Smooth muscle cell (in vitro differentiated cells): ENCODE measurements around the gene FYN. TPM values are rescaled to one million over a fixed set of nuclear protein-coding genes. Genes with fewer than 3 reads are reported as not detected.

ENCODE experiments used
- DNase-seq: peaks from one replicate; lab custom pipeline; 2025; ENCODE audit not compliant: unreplicated experiment; lab: John Stamatoyannopoulos, UW
- H2AFZ ChIP-seq: fragments of 200-600 bp; sonication (generic); 2 replicates; pipeline ENCODE4 v1.6.0; 2016; ENCODE audit warnings: antibody characterized with exemption, low read depth, mild to moderate bottlenecking
- H3F3A ChIP-seq: fragments of 200-600 bp; sonication (generic); 2 replicates; pipeline ENCODE4 v1.6.0; 2017; ENCODE audit warnings: antibody characterized with exemption, low read depth
- H3K27ac ChIP-seq: fragments of 200-600 bp; sonication (generic); 2 replicates; pipeline ENCODE4 v1.5.1; 2016; ENCODE audit warnings: low read depth, mild to moderate bottlenecking
- H3K27me3 ChIP-seq: fragments of 200-600 bp; sonication (generic); 2 replicates; pipeline ENCODE4 v1.6.1; 2016; ENCODE audit warnings: low read depth, mild to moderate bottlenecking
- H3K36me3 ChIP-seq: fragments of 200-600 bp; sonication (generic); 2 replicates; pipeline ENCODE4 v1.5.1; 2016; ENCODE audit warnings: low read depth
- H3K4me1 ChIP-seq: fragments of 200-600 bp; sonication (generic); 2 replicates; pipeline ENCODE4 v1.5.1; 2016; ENCODE audit warnings: low read depth
- H3K4me2 ChIP-seq: fragments of 200-600 bp; sonication (generic); 2 replicates; pipeline ENCODE4 v1.6.0; 2016; ENCODE audit warnings: mild to moderate bottlenecking
- H3K4me3 ChIP-seq: fragments of 200-600 bp; sonication (generic); 2 replicates; pipeline ENCODE4 v1.5.1; 2016; ENCODE audit warnings: mild to moderate bottlenecking
- H3K79me2 ChIP-seq: fragments of 200-600 bp; sonication (generic); 2 replicates; pipeline ENCODE4 v1.6.0; 2016; ENCODE audit warnings: low read depth, mild to moderate bottlenecking
- H3K9ac ChIP-seq: fragments of 200-600 bp; sonication (generic); 2 replicates; pipeline ENCODE4 v1.6.0; 2016; ENCODE audit warnings: low read depth
- H3K9me3 ChIP-seq: fragments of 200-600 bp; sonication (generic); replicated peaks from 2 replicates; pipeline ENCODE4 v1.5.1; 2016; ENCODE audit warnings: low read depth
- H4K20me1 ChIP-seq: fragments of 200-600 bp; sonication (generic); 2 replicates; pipeline ENCODE4 v1.6.0; 2016; ENCODE audit warnings: low read depth
- CTCF ChIP-seq: fragments of 200-600 bp; sonication (generic); IDR thresholded peaks from 2 replicates; pipeline ENCODE4 v1.5.1; 2017; ENCODE audit warnings: borderline replicate concordance, mild to moderate bottlenecking, antibody characterized with exemption; ENCODE audit not compliant: insufficient read depth, poor library complexity, severe bottlenecking
- WGBS: methylation state at CpG from one replicate; pipeline ENCODE4 v1.1.7; 2016; ENCODE audit warnings: low lambda C conversion rate; 5-methylcytosine and 5-hydroxymethylcytosine counted together
- polyA plus RNA-seq: library from polyadenylated mRNA; unstranded; fragments of >200 nt; fragmentation: Nextera tagmentation; extraction: Ambion mirVana; gene quantifications from 2 replicates; pipeline ENCODE4 v1.2.1, GENCODE V29; 2016
- total RNA-seq: library from RNA; depleted of rRNA; stranded (reverse); fragments of >200 nt; gene quantifications from 2 replicates; pipeline ENCODE4 v1.2.3, GENCODE V29; 2014

The FYN gene
- total and polyA plus RNA-seq, 2 experiments from 2014 or later: 110 to 138 TPM

GRCh38 chr6:111672761-111673450, 200.3 kb downstream of the FYN start:
- Histone ChIP-seq H3K4me2 (no peak overlapping the region), H3K9ac (no peak overlapping the region), H3K27ac (no peak overlapping the region), H4K20me1 (no peaks in the 10 kb centered on the region), H3K79me2 (no peaks in the 10 kb centered on the region), H3K4me3 (no peak overlapping the region), H2AFZ (no peak overlapping the region), H3K4me1 (peaks cover 49% of the 10 kb centered on the region), H3F3A (peaks cover 5% of the 10 kb centered on the region), H3K27me3 (no peaks in the 10 kb centered on the region), H3K36me3 (peaks cover 5% of the 10 kb centered on the region), H3K9me3 (no peaks in the 10 kb centered on the region)
- 92% methylated on average over 17 of the region's 17 CpGs for WGBS
- DNase-seq: no peak
- TF ChIP-seq CTCF: no peak

- no peaks in the 10 kb centered on the region for H3K36me3 ChIP-seq
- H3K9ac ChIP-seq: no peak overlapping the region
- H3K79me2 ChIP-seq: no peaks in the 10 kb centered on the region
Measured at GRCh38 chr6:111669326-111669725, 203.9 kb downstream of the FYN start.

GRCh38 chr6:111668410-111668809, 204.8 kb downstream of the FYN start:
- H3K4me2 ChIP-seq: no peak overlapping the region
- TF ChIP-seq CTCF: peak; percentile 28
- H3K27me3 ChIP-seq: no peaks in the 10 kb centered on the region
- H3K9me3 ChIP-seq: no peaks in the 10 kb centered on the region
- no peaks in the 10 kb centered on the region for H3K36me3 ChIP-seq
- 94% methylated on average over 5 of the region's 5 CpGs for WGBS
- peaks cover 16% of the 10 kb centered on the region for H3F3A ChIP-seq
- no peak overlapping the region for H3K4me3 ChIP-seq
- no peak for DNase-seq
- H4K20me1 ChIP-seq: peaks cover 1% of the 10 kb centered on the region
- H3K9ac ChIP-seq: no peak overlapping the region
- no peak overlapping the region for H2AFZ ChIP-seq
- H3K27ac ChIP-seq: no peak overlapping the region
- peaks cover 28% of the 10 kb centered on the region for H3K4me1 ChIP-seq
- H3K79me2 ChIP-seq: no peaks in the 10 kb centered on the region

More at GRCh38 chr6:111669326-111669725, 203.9 kb downstream of the FYN start:
- no peaks in the 10 kb centered on the region for H3K9me3 ChIP-seq
- WGBS: 89% methylated on average over 4 of the region's 4 CpGs
- H4K20me1 ChIP-seq: no peaks in the 10 kb centered on the region
- TF ChIP-seq CTCF: no peak
- peaks cover 12% of the 10 kb centered on the region for H3F3A ChIP-seq
- H3K4me1 ChIP-seq: peaks cover 30% of the 10 kb centered on the region
- no peak for DNase-seq
- no peak overlapping the region for H3K4me2 ChIP-seq
- H2AFZ ChIP-seq: no peak overlapping the region
- no peaks in the 10 kb centered on the region for H3K27me3 ChIP-seq
- no peak overlapping the region for H3K4me3 ChIP-seq
- H3K27ac ChIP-seq: no peak overlapping the region

GRCh38 chr6:111667931-111668330, 205.3 kb downstream of the FYN start:
- H2AFZ ChIP-seq: no peak overlapping the region
- H3K9ac ChIP-seq: no peak overlapping the region
- peaks cover 6% of the 10 kb centered on the region for H4K20me1 ChIP-seq
- no peak for TF ChIP-seq CTCF
- H3K36me3 ChIP-seq: no peaks in the 10 kb centered on the region
- H3F3A ChIP-seq: peaks cover 21% of the 10 kb centered on the region
- 68% methylated on average over 8 of the region's 8 CpGs for WGBS
- no peaks in the 10 kb centered on the region for H3K9me3 ChIP-seq
- H3K4me3 ChIP-seq: no peak overlapping the region
- H3K79me2 ChIP-seq: no peaks in the 10 kb centered on the region
- H3K4me1 ChIP-seq: peaks cover 28% of the 10 kb centered on the region
- no peak for DNase-seq
- no peak overlapping the region for H3K27ac ChIP-seq
- H3K27me3 ChIP-seq: no peaks in the 10 kb centered on the region
- no peak overlapping the region for H3K4me2 ChIP-seq
